Colonic mucosa (tissue), 4 donors: ENCODE measurements around the gene PCNX2. TPM values are rescaled to one million over a fixed set of nuclear protein-coding genes. Genes with fewer than 3 reads are reported as not detected.

Experiments used
- DNase-seq: peaks from one replicate; pipeline ENCODE4 v3.0.0-alpha.2; 2020
- H3K27ac ChIP-seq: fragments of 200-600 bp; one replicate; pipeline ENCODE4 v1.8.0; 2021
- H3K27me3 ChIP-seq: fragments of 200-600 bp; one replicate; pipeline ENCODE4 v1.8.0; 2021
- H3K36me3 ChIP-seq: fragments of 200-600 bp; one replicate; pipeline ENCODE4 v1.8.0; 2021
- H3K4me1 ChIP-seq: fragments of 200-600 bp; one replicate; pipeline ENCODE4 v1.8.0; 2021; ENCODE audit warnings: mild to moderate bottlenecking
- H3K4me3 ChIP-seq: fragments of 200-600 bp; one replicate; pipeline ENCODE4 v1.8.0; 2021
- H3K9ac ChIP-seq, 2 donors: one replicate each; pipeline ENCODE4 v1.7.0; 2013; ENCODE audit warnings: control low read depth in 2 of 2, low read depth in 2 of 2, low read length in 2 of 2
- H3K9me3 ChIP-seq: fragments of 200-600 bp; one replicate; pipeline ENCODE4 v1.8.0; 2021
- CTCF ChIP-seq: fragments of 200-600 bp; IDR thresholded peaks from one replicate; pipeline ENCODE4 v1.8.0; 2022; ENCODE audit warnings: antibody characterized with exemption, mild to moderate bottlenecking
- intact Hi-C: fragments of 100-400 bp; cut with DNase I; formaldehyde crosslinking; loops from one replicate; pipeline ENCODE4 v1.14.1; 2022
- total RNA-seq, 2 donors: library from RNA; stranded (reverse); fragmentation: NEBNext Ultra II Directional in 1 of 2; extraction: Animal tissue kit (Norgen Biotek cat#: 25700) in 1 of 2; gene quantifications; one replicate each; pipeline ENCODE4 v1.2.1, GENCODE V29; 2021
- donor health status: healthy.
- donor health status: DM: no; HTN: no; CAD: no.
- donor health status: DM: no; HTN: no; CAD: no.

Gene PCNX2
- total RNA-seq, 2 donors from 2014 or later: 5.4 to 6.7 TPM

GRCh38 chr1:232980986-232981560 is 314.5 kb downstream of the PCNX2 start:
- H3K9ac ChIP-seq: no peak overlapping the region
- no peaks in the 10 kb centered on the region for H3K9me3 ChIP-seq

DNA sequence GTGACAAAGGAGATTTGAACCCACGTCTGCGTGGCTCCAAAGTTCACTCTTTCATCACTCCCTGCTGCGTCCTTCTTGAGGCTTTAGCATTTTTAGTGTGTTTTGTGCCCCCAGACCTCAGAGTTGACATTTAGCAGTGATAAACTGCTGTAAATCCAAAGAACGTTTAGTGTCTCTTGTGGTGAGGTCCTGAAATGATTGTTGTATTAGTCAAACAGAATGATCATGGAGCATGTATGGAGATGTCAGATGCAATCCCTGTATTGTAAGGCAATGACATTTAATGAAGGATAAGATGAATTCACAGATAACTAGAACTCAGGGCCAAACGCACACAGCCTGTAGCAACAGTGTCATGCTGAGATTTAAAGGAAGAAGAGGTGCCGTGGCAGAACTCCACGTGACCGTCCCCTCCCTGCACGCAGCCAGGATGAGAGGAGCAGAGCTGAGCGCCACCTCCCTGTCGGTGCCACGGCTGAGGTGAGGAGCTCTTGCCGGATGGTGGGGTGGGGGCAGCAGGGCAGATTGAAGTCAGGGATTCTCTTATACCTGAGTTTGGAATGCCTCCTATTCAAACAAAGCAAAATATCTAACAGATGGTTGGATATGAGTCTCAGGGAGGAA is 315.1 kb downstream of the PCNX2 start:
- Histone ChIP-seq H3K4me3 (no peak overlapping the region), H3K9me3 (no peaks in the 10 kb centered on the region), H3K4me1 (no peaks in the 10 kb centered on the region), H3K27ac (no peak overlapping the region), H3K27me3 (no peaks in the 10 kb centered on the region), H3K9ac (no peak overlapping the region), H3K36me3 (no peaks in the 10 kb centered on the region)
- intact Hi-C loops: no loop called here
- no peak for TF ChIP-seq CTCF
- no peak for DNase-seq

More at GRCh38 chr1:232980986-232981560, 314.5 kb downstream of the PCNX2 start:
- Histone ChIP-seq H3K4me3 (no peak overlapping the region), H3K27ac (no peak overlapping the region), H3K36me3 (no peaks in the 10 kb centered on the region), H3K27me3 (no peaks in the 10 kb centered on the region), H3K4me1 (no peaks in the 10 kb centered on the region)
- intact Hi-C loops: no loop called here
- TF ChIP-seq CTCF: no peak
- no peak for DNase-seq

GRCh38 chr1:232979558-232979957 is 316.0 kb downstream of the PCNX2 start:
- H3K4me1 ChIP-seq: no peaks in the 10 kb centered on the region
- intact Hi-C loops: no loop called here
- H3K27me3 ChIP-seq: no peaks in the 10 kb centered on the region
- no peak overlapping the region for H3K9ac ChIP-seq
- DNase-seq: no peak
- no peak overlapping the region for H3K4me3 ChIP-seq
- no peak for TF ChIP-seq CTCF
- no peaks in the 10 kb centered on the region for H3K9me3 ChIP-seq
- H3K27ac ChIP-seq: no peak overlapping the region
- H3K36me3 ChIP-seq: no peaks in the 10 kb centered on the region

DNA sequence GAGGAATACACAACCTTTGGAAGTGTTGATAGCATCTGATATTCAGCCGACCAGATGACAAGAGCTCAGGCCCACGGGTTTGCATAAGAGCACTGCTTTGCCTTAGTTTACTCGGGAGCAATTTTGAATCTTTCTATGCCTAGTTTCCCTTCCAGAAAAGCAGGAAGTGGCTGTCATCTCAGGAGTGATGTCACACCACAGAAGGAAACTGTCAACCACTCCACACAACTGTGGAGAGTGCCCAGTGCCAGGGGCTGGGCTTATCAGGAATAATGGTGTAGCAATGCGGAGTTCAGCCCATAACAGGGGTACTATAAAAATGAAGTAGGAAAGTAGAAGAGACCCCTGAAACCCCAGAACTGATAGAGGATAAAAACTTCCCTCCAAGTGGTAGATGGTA is 316.7 kb downstream of the PCNX2 start:
- Histone ChIP-seq H3K4me1 (no peaks in the 10 kb centered on the region), H3K4me3 (no peak overlapping the region), H3K36me3 (no peaks in the 10 kb centered on the region), H3K9me3 (no peaks in the 10 kb centered on the region), H3K27me3 (no peaks in the 10 kb centered on the region), H3K27ac (no peak overlapping the region), H3K9ac (no peak overlapping the region)
- intact Hi-C loops: no loop called here
- no peak for TF ChIP-seq CTCF
- DNase-seq: no peak

- Histone ChIP-seq H3K27me3 (no peaks in the 10 kb centered on the region), H3K9me3 (no peaks in the 10 kb centered on the region), H3K4me3 (no peak overlapping the region), H3K27ac (no peak overlapping the region), H3K4me1 (no peaks in the 10 kb centered on the region), H3K36me3 (no peaks in the 10 kb centered on the region), H3K9ac (no peak overlapping the region)
- DNase-seq: no peak
- intact Hi-C loops: no loop called here
- no peak for TF ChIP-seq CTCF
Measured at GRCh38 chr1:232978091-232978634, 317.4 kb downstream of the PCNX2 start.
